H9 (cell line): ENCODE data around the gene DCAF11. TPM values are rescaled to one million over a fixed set of nuclear protein-coding genes. Genes with fewer than 3 reads are reported as not detected.
A peak's percentile ranks its signal among the peaks of the same experiment; 100 is the strongest.

Source experiments
- DNase-seq: peaks from one replicate; pipeline ENCODE4 v3.0.0-alpha.2; 2017
- H2AFZ ChIP-seq: one replicate; pipeline ENCODE4 v1.6.1; 2013; ENCODE audit warnings: mild to moderate bottlenecking, low read length, control low read depth, moderate library complexity
- H2AK5ac ChIP-seq: 2 replicates; pipeline ENCODE4 v1.6.1; 2013; ENCODE audit warnings: low read length, control low read depth, mixed read lengths; ENCODE audit not compliant: insufficient read length
- H2BK120ac ChIP-seq: one replicate; pipeline ENCODE4 v1.6.1; 2013; ENCODE audit warnings: low read depth, mild to moderate bottlenecking, low read length, control low read depth, inconsistent platforms; ENCODE audit not compliant: poor library complexity, severe bottlenecking
- H2BK12ac ChIP-seq: 2 replicates; pipeline ENCODE4 v1.6.1; 2013; ENCODE audit warnings: low read length, control low read depth, mixed read lengths, low read depth; ENCODE audit not compliant: insufficient read length
- H2BK15ac ChIP-seq: 2 replicates; pipeline ENCODE4 v1.6.1; 2013; ENCODE audit warnings: low read depth, low read length, control low read depth
- H2BK20ac ChIP-seq: one replicate; pipeline ENCODE4 v1.6.1; 2013; ENCODE audit warnings: low read depth, mild to moderate bottlenecking, low read length, control low read depth, inconsistent platforms; ENCODE audit not compliant: poor library complexity, severe bottlenecking
- H2BK5ac ChIP-seq: 2 replicates; pipeline ENCODE4 v1.6.1; 2013; ENCODE audit warnings: low read length, control low read depth, mixed read lengths; ENCODE audit not compliant: insufficient read length
- H3K14ac ChIP-seq: 2 replicates; pipeline ENCODE4 v1.6.1; 2013; ENCODE audit warnings: low read length, control low read depth; ENCODE audit not compliant: insufficient read depth
- H3K18ac ChIP-seq: 2 replicates; pipeline ENCODE4 v1.6.1; 2013; ENCODE audit warnings: low read depth, mild to moderate bottlenecking, mixed read lengths, low read length, control low read depth; ENCODE audit not compliant: insufficient read length
- H3K23ac ChIP-seq: 2 replicates; pipeline ENCODE4 v1.6.1; 2013; ENCODE audit warnings: low read length, control low read depth, mixed read lengths, low read depth; ENCODE audit not compliant: insufficient read length
- H3K23me2 ChIP-seq: 2 replicates; pipeline ENCODE4 v1.6.1; 2013; ENCODE audit warnings: low read depth, mild to moderate bottlenecking, mixed read lengths, low read length, control low read depth; ENCODE audit not compliant: insufficient read length, poor library complexity, severe bottlenecking
- H3K27ac ChIP-seq: 2 replicates; pipeline ENCODE4 v1.5.1; 2013; ENCODE audit warnings: low read length, control low read depth, mixed read lengths, low read depth; ENCODE audit not compliant: insufficient read length
- H3K27me3 ChIP-seq: 2 replicates; pipeline ENCODE4 v1.6.1; 2013; ENCODE audit warnings: low read length, control low read depth, inconsistent platforms; ENCODE audit not compliant: insufficient read depth
- H3K4ac ChIP-seq: 2 replicates; pipeline ENCODE4 v1.6.1; 2013; ENCODE audit warnings: low read depth, mild to moderate bottlenecking, control low read depth, inconsistent platforms, low read length, moderate library complexity
- H3K4me1 ChIP-seq: 2 replicates; pipeline ENCODE4 v1.6.1; 2013; ENCODE audit warnings: low read length, control low read depth, inconsistent platforms; ENCODE audit not compliant: insufficient read depth
- H3K4me2 ChIP-seq: 2 replicates; pipeline ENCODE4 v1.6.1; 2013; ENCODE audit warnings: low read length, control low read depth, mixed read lengths; ENCODE audit not compliant: insufficient read length, insufficient read depth
- H3K56ac ChIP-seq: 2 replicates; pipeline ENCODE4 v1.6.1; 2013; ENCODE audit warnings: low read depth, mild to moderate bottlenecking, mixed read lengths, low read length, control low read depth; ENCODE audit not compliant: insufficient read length
- H3K79me1 ChIP-seq: 2 replicates; pipeline ENCODE4 v1.6.1; 2013; ENCODE audit warnings: low read depth, mild to moderate bottlenecking, moderate library complexity, low read length, control low read depth, inconsistent platforms; ENCODE audit not compliant: insufficient read depth, poor library complexity, severe bottlenecking
- H3K79me2 ChIP-seq: 2 replicates; pipeline ENCODE4 v1.6.1; 2013; ENCODE audit warnings: low read length, control low read depth, inconsistent platforms; ENCODE audit not compliant: insufficient read depth
- H3K9ac ChIP-seq: 2 replicates; pipeline ENCODE4 v1.6.1; 2013; ENCODE audit warnings: low read length, control low read depth, mixed read lengths; ENCODE audit not compliant: insufficient read length; ENCODE audit errors: extremely low read depth
- H3K9me3 ChIP-seq: one replicate; pipeline ENCODE4 v1.6.1; 2013; ENCODE audit warnings: low read depth, low read length, inconsistent platforms; ENCODE audit not compliant: control insufficient read depth
- H3T11ph ChIP-seq: one replicate; pipeline ENCODE4 v1.6.1; 2013; ENCODE audit warnings: mild to moderate bottlenecking, low read length, control low read depth, inconsistent platforms
- H4K20me1 ChIP-seq: one replicate; pipeline ENCODE4 v1.6.1; 2013; ENCODE audit not compliant: control insufficient read depth, insufficient read length, insufficient read depth
- H4K5ac ChIP-seq: 2 replicates; pipeline ENCODE4 v1.6.1; 2013; ENCODE audit warnings: low read depth, mild to moderate bottlenecking, mixed read lengths, low read length, control low read depth; ENCODE audit not compliant: insufficient read length
- H4K8ac ChIP-seq: replicated peaks from 2 replicates; pipeline ENCODE4 v1.6.1; 2013; ENCODE audit warnings: low read length, control low read depth, mixed read lengths, low read depth; ENCODE audit not compliant: insufficient read length
- H4K91ac ChIP-seq: 2 replicates; pipeline ENCODE4 v1.6.1; 2013; ENCODE audit warnings: low read depth, mild to moderate bottlenecking, moderate library complexity, mixed read lengths, low read length, control low read depth; ENCODE audit not compliant: insufficient read length
- H3K27ac Mint-ChIP-seq, 3 experiments: 2 replicates in 2 of 3; 3 replicates in 1 of 3; pipeline ENCODE4 v1.8.0; 2020 to 2021; ENCODE audit warnings: mixed read lengths in 3 of 3, mild to moderate bottlenecking in 1 of 3, moderate library complexity in 1 of 3
- H3K27me3 Mint-ChIP-seq: 2 replicates; pipeline ENCODE4 v1.8.0; 2021; ENCODE audit warnings: low read depth, mild to moderate bottlenecking, moderate library complexity, mixed read lengths
- H3K36me3 Mint-ChIP-seq, 3 experiments: 2 replicates in 2 of 3; 3 replicates in 1 of 3; pipeline ENCODE4 v1.8.0; 2020 to 2021; ENCODE audit warnings: low read depth in 3 of 3, mixed read lengths in 3 of 3; ENCODE audit not compliant: insufficient read depth in 1 of 3
- H3K4me1 Mint-ChIP-seq, 2 experiments: 2 replicates each; pipeline ENCODE4 v1.8.0; 2020; ENCODE audit warnings: mixed read lengths in 2 of 2
- H3K4me3 Mint-ChIP-seq, 2 experiments: 2 replicates in 1 of 2; 3 replicates in 1 of 2; pipeline ENCODE4 v1.8.0; 2020 to 2021; ENCODE audit warnings: mild to moderate bottlenecking in 2 of 2, mixed read lengths in 2 of 2, moderate library complexity in 1 of 2
- H3K9me3 Mint-ChIP-seq, 2 experiments: 2 replicates in 1 of 2; 3 replicates in 1 of 2; pipeline ENCODE4 v1.8.0; 2020; ENCODE audit warnings: mild to moderate bottlenecking in 2 of 2, mixed read lengths in 2 of 2, moderate library complexity in 1 of 2
- CTCF ChIP-seq: fragments of 200-600 bp; sonication (generic); conservative IDR thresholded peaks from 3 replicates; pipeline ENCODE4 v1.8.0; 2021; ENCODE audit warnings: antibody characterized with exemption, mild to moderate bottlenecking
- WGBS: extraction: QIAGEN DNeasy Blood & Tissue Kit; methylation state at CpG from one replicate; pipeline ENCODE4 v1.1.7; 2013; ENCODE audit warnings: missing lambda C conversion rate, low lambda C conversion rate, mixed read lengths; ENCODE audit not compliant: insufficient read length; ENCODE audit errors: extremely low coverage; 5-methylcytosine and 5-hydroxymethylcytosine counted together
- total RNA-seq: library from RNA; stranded (reverse); gene quantifications from 2 replicates; pipeline ENCODE4 v1.2.1, GENCODE V29; 2021

The DCAF11 gene
- total RNA-seq, 1 experiment from 2014 or later = 73.4 TPM

DNA sequence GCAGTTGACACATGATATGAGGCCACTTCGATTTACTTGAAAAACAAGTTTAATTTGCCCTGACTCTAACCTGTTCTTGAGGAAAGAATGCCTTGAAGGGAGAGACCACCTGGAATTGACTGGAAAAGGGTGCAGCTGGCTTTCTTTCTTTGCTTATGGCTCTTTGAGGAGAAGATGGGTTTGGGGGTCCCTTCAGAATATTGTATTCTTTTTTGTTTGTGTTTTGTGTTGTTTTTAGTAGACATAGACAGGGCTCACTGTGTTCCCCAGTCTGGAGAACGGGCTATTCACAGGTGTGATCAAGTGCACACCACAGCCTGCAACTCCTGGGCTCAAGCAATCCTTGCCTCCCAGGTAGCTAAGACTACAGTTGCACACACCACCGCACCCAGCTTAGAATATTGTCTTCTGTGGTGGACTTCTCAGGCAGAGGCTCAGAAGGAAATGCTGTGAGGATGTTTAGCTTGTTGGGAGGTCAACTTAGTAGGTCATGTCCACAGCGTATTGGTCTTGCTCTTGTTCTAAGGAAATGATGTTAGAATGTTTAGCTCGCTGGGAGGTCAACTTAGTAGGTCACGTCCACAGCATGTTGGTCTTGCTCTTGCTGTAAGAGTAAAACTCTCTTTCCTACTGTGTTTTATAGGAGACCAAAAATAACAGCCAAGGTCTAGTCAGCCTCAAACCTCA lies 1.7 kb downstream of the DCAF11 start:
- H3K79me1 ChIP-seq = no peaks in the 10 kb centered on the region
- H3K79me2 ChIP-seq = no peaks in the 10 kb centered on the region
- peak overlapping the region in 2 of 3 experiments; percentile 89 to 100; a peak in 2 of 7 replicates for H3K27ac Mint-ChIP-seq
- no peak overlapping the region for H3K4ac ChIP-seq
- H3K36me3 Mint-ChIP-seq = peaks cover 18 to 52% (median 47%) of the 10 kb centered on the region in 3 experiments; a peak in 6 of 7 replicates
- no peak overlapping the region for H2AFZ ChIP-seq
- H4K91ac ChIP-seq = no peak overlapping the region
- H2BK20ac ChIP-seq = no peak overlapping the region
- no peaks in the 10 kb centered on the region for H4K20me1 ChIP-seq
- no peak overlapping the region for H3K9ac ChIP-seq
- peak overlapping the region; percentile 93 to 95 for H3K4me3 Mint-ChIP-seq
- H3K23ac ChIP-seq = no peak overlapping the region
- no CpG with 5 or more reads among the region's 6 CpGs for WGBS
- no peak overlapping the region for H2BK120ac ChIP-seq
- peaks cover 13% of the 10 kb centered on the region for H3K23me2 ChIP-seq
- H4K8ac ChIP-seq = no peak overlapping the region
- H3K18ac ChIP-seq = no peak overlapping the region
- H3K14ac ChIP-seq = no peak overlapping the region
- peaks cover 3% of the 10 kb centered on the region; the same call in 1 of the 2 replicates for H3K27me3 Mint-ChIP-seq
- no peak overlapping the region for H2BK12ac ChIP-seq
- H2BK15ac ChIP-seq = no peak overlapping the region
- DNase-seq = no peak
- peaks cover 12 to 15% of the 10 kb centered on the region in 2 experiments for H3K4me1 Mint-ChIP-seq
- TF ChIP-seq CTCF = no peak
- no peak overlapping the region for H2BK5ac ChIP-seq
- no peaks in the 10 kb centered on the region; a peak in 1 of 5 replicates for H3K9me3 Mint-ChIP-seq
- no peak overlapping the region for H3T11ph ChIP-seq
- H3K27me3 ChIP-seq = no peaks in the 10 kb centered on the region
- peak overlapping the region; percentile 79 for H3K4me2 ChIP-seq
- no peaks in the 10 kb centered on the region for H3K4me1 ChIP-seq
- H2AK5ac ChIP-seq = no peak overlapping the region
- no peak overlapping the region for H4K5ac ChIP-seq
- no peaks in the 10 kb centered on the region for H3K9me3 ChIP-seq
- H3K27ac ChIP-seq = no peak overlapping the region
- H3K56ac ChIP-seq = no peak overlapping the region
